GM10266 (cell line): ENCODE results near the gene CHSY3.

ENCODE experiments used
- DNase-seq: peaks from one replicate; pipeline ENCODE4 v3.0.0; 2012; ENCODE audit errors: extremely low spot score
- CTCF ChIP-seq: IDR thresholded peaks from 2 replicates; pipeline ENCODE4 v1.5.1; 2012; ENCODE audit warnings: mild to moderate bottlenecking, low read depth; ENCODE audit not compliant: control insufficient read depth, insufficient read depth; ENCODE audit errors: missing control alignments

Gene CHSY3

GRCh38 chr5:130068988-130069387, 164.7 kb downstream of the CHSY3 start:
- no peak for TF ChIP-seq CTCF
- DNase-seq, result no peak

- TF ChIP-seq CTCF, result no peak
- DNase-seq, result no peak
Observed at GRCh38 chr5:130074820-130075219, 170.6 kb downstream of the CHSY3 start.

- no peak for TF ChIP-seq CTCF
- no peak for DNase-seq
Observed at GRCh38 chr5:130077007-130077406, 172.7 kb downstream of the CHSY3 start.

GRCh38 chr5:130078661-130079060, 174.4 kb downstream of the CHSY3 start:
- TF ChIP-seq CTCF, result no peak
- DNase-seq, result no peak

GRCh38 chr5:130090569-130091270, 186.5 kb downstream of the CHSY3 start:
- DNase-seq, result no peak
- TF ChIP-seq CTCF, result no peak

GRCh38 chr5:130092991-130093390, 188.7 kb downstream of the CHSY3 start:
- TF ChIP-seq CTCF, result no peak
- no peak for DNase-seq

GRCh38 chr5:130096483-130096882, 192.2 kb downstream of the CHSY3 start:
- no peak for TF ChIP-seq CTCF
- DNase-seq, result no peak
